Measurements from ENCODE around the gene CCNT1.

DNA sequence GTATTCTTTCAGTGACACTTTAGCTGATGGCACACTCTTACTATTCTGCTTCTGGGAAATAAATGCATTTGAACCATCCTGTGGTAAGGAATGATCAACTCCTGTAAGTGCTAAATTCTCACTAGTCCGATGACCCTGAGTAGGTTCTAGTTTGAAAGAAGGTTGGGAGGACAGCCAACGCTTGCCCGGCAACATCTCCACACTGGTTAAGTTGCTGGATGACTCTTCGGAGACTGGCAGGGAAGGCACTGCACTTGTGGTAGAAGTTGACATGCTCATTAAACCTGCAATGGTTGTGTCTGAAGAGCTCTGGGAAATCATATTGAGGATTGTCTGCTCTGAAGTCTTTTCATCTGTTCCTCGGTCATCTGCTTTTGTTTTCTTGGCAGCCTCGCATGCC is 22.5 kb downstream of the CCNT1 start:
- TF ChIP-seq, protein P1, sequence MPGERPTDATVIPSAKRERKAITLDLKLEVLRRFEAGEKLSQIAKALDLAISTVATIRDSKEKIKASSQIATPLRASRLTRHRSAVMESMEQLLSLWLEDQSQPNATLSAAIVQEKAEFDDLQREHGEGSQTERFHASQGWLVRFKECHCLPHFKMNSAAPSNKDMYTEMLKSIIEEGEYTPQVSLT (CRISPR knock-in tag; IDR thresholded peaks at IDR 0.05; ENCODE audit: borderline replicate concordance, low read depth): no peak
- TF ChIP-seq CEBPB (IDR thresholded peaks at IDR 0.05; ENCODE audit: borderline replicate concordance, low read depth, low read length) (no peak), REXO4 (CRISPR knock-in tag; IDR thresholded peaks at IDR 0.05; ENCODE audit: borderline replicate concordance) (no peak), JUN (CRISPR knock-in tag; IDR thresholded peaks at IDR 0.05) (no peak), ZBTB21 (CRISPR knock-in tag; IDR thresholded peaks at IDR 0.05) (no peak)
